Esophagus muscularis mucosa (tissue), 4 donors: ENCODE measurements around the gene YPEL2.

Source experiments
- CTCF ChIP-seq, 3 experiments: fragments of 200-600 bp in 2 of 3; fragments of 450-650 bp in 1 of 3; sonication (generic) in 2 of 3; IDR thresholded peaks; one replicate each; pipeline ENCODE4 v1.5.1; 2017 to 2019; ENCODE audit warnings: antibody characterized with exemption in 3 of 3, mild to moderate bottlenecking in 2 of 3, moderate library complexity in 1 of 3
- EP300 ChIP-seq: sonication (generic); formaldehyde crosslinking; IDR thresholded peaks from one replicate; pipeline ENCODE4 v1.6.1; 2017; ENCODE audit warnings: antibody characterized with exemption
- POLR2A ChIP-seq: fragments of 450-650 bp; IDR thresholded peaks from one replicate; pipeline ENCODE4 v1.6.1; 2017; ENCODE audit warnings: antibody characterized with exemption, moderate library complexity, mild to moderate bottlenecking, low read depth

GRCh38 chr17:59423903-59424302, 92.4 kb downstream of the YPEL2 start:
- TF ChIP-seq POLR2A (no peak), EP300 (no peak), CTCF (IDR thresholded peaks at IDR 0.05) (no peak)
